HL-60 (cell line): Measurements from ENCODE around the gene SEMG2.
A peak's percentile ranks its signal among the peaks of the same experiment; 100 is the strongest.

ENCODE experiments used
- DNase-seq, 2 experiments: peaks; one replicate each; pipeline ENCODE4 v3.0.0-alpha.2; 2010 to 2020; ENCODE audit warnings: low read depth in 1 of 2, low spot score in 1 of 2
- H3K27ac ChIP-seq: fragments of 250-450 bp; sonication (Bioruptor Pico); replicated peaks from 2 replicates; pipeline ENCODE4 v1.5.1; 2020; ENCODE audit warnings: mild to moderate bottlenecking, moderate library complexity
- H3K27me3 ChIP-seq: fragments of 250-450 bp; sonication (Bioruptor Pico); 2 replicates; pipeline ENCODE4 v1.5.1; 2021; ENCODE audit warnings: mild to moderate bottlenecking, moderate library complexity; ENCODE audit not compliant: insufficient read depth, poor library complexity, severe bottlenecking
- H3K4me3 ChIP-seq: replicated peaks from 2 replicates; pipeline ENCODE4 v1.5.1; 2011; ENCODE audit warnings: mild to moderate bottlenecking, control low read depth, low read length; ENCODE audit not compliant: insufficient read depth
- GABPA ChIP-seq: IDR thresholded peaks from 2 replicates; pipeline ENCODE4 v1.6.1; 2012; ENCODE audit warnings: low read depth
- POLR2AphosphoS5 ChIP-seq: IDR thresholded peaks from 2 replicates; pipeline ENCODE4 v1.6.1; 2012; ENCODE audit warnings: low read depth
- REST ChIP-seq: IDR thresholded peaks from 2 replicates; pipeline ENCODE4 v1.6.1; 2012; ENCODE audit warnings: low read depth; ENCODE audit not compliant: insufficient replicate concordance
- SPI1 ChIP-seq: IDR thresholded peaks from 2 replicates; pipeline ENCODE4 v1.6.1; 2012; ENCODE audit warnings: low read depth, mild to moderate bottlenecking, borderline replicate concordance
- TF ChIP-seq, protein P1 (sequence below): IDR thresholded peaks from one replicate; pipeline ENCODE4 v1.5.1; 2011; ENCODE audit warnings: low read length, control low read depth, inconsistent platforms; ENCODE audit not compliant: insufficient read depth

SEMG2 gene

DNA sequence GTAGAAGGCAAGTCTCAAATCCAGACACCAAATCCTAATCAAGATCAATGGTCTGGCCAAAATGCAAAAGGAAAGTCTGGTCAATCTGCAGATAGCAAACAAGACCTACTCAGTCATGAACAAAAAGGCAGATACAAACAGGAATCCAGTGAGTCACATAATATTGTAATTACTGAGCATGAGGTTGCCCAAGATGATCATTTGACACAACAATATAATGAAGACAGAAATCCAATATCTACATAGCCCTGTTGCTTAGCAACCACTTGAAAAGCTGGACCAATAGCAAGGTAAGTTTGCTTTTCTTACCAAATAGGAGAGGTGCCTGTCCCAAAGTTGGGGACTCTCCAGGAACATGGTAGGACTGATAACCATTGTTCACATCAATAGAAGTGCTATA, 2.0 kb downstream of the SEMG2 start:
- H3K4me3 ChIP-seq = no peak overlapping the region
- no peak for DNase-seq
- H3K27ac ChIP-seq = no peak overlapping the region
- TF ChIP-seq, protein P1, sequence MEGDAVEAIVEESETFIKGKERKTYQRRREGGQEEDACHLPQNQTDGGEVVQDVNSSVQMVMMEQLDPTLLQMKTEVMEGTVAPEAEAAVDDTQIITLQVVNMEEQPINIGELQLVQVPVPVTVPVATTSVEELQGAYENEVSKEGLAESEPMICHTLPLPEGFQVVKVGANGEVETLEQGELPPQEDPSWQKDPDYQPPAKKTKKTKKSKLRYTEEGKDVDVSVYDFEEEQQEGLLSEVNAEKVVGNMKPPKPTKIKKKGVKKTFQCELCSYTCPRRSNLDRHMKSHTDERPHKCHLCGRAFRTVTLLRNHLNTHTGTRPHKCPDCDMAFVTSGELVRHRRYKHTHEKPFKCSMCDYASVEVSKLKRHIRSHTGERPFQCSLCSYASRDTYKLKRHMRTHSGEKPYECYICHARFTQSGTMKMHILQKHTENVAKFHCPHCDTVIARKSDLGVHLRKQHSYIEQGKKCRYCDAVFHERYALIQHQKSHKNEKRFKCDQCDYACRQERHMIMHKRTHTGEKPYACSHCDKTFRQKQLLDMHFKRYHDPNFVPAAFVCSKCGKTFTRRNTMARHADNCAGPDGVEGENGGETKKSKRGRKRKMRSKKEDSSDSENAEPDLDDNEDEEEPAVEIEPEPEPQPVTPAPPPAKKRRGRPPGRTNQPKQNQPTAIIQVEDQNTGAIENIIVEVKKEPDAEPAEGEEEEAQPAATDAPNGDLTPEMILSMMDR = no peak
- TF ChIP-seq SPI1 (no peak), POLR2AphosphoS5 (no peak), GABPA (no peak), REST (no peak)
- peaks cover 5% of the 10 kb centered on the region for H3K27me3 ChIP-seq

DNA sequence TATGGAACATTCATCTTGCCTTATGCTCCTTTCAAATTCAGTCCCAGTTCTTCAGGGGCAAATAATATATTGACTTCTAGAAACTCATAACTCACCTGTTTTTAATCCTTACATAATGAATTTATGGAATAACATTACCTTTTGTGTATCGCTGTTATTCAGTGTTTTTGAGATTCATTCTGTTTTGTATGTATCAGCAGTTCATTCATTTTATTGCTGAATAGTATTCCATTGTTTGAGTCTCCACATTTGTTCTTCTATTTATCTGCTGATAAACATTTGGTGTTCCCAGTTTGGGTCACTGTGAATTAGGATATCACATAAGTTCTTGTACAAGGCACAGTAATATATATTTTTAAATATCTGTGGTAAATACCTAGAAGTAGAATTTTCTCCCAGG, 5.1 kb downstream of the SEMG2 start:
- Histone ChIP-seq H3K27me3 (peaks cover 5% of the 10 kb centered on the region), H3K27ac (no peak overlapping the region), H3K4me3 (no peak overlapping the region)
- TF ChIP-seq SPI1 (no peak), REST (no peak), GABPA (no peak), POLR2AphosphoS5 (no peak)
- TF ChIP-seq, protein P1 = no peak
- no peak for DNase-seq

DNA sequence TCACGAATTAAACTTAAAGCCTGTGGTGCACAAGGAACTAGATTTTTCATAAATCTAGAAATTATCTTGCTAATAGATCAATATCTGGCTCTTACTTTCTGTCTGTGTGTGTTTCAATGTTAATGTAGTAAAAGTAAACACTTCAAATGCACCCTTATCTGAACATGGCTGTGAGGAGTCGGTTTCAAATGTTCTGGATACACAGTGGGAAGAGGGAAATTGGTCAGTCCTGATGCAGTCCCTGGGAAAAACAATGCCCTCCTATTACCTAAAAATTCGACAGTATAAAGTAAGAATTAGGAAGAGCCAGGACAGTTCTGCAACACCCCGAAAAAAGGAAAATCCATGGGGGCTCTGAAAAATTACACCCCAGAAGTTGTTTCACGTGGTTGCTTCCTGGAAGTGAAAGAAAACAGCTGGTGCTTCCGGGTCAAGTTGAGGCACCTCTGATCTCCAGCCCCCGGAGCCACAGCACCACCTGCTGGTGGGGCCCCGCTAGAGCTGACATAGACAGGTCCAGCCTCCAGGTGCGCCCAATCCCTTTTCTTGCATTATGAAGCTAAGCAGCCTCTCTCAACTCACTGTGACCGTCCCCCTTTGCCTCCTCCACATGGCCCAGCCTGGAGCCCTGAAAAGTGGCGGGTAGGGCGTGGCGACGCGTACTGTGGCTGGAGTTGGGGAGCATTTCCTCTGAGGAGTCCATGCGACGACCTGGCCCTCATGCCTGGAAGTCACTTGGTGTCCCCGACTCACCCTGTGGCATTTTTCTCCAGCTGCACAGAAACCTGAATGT, 8.3 kb downstream of the SEMG2 start:
- Histone ChIP-seq H3K4me3 (no peak overlapping the region), H3K27ac (no peak overlapping the region), H3K27me3 (no peaks in the 10 kb centered on the region)
- DNase-seq = peak; percentile 33 to 72
- TF ChIP-seq SPI1 (no peak), REST (no peak), POLR2AphosphoS5 (no peak), GABPA (peak; percentile 88)
- TF ChIP-seq, protein P1 = peak; percentile 48
